ENCODE measurements around the gene MEGF6.

- TF ChIP-seq, protein P1, sequence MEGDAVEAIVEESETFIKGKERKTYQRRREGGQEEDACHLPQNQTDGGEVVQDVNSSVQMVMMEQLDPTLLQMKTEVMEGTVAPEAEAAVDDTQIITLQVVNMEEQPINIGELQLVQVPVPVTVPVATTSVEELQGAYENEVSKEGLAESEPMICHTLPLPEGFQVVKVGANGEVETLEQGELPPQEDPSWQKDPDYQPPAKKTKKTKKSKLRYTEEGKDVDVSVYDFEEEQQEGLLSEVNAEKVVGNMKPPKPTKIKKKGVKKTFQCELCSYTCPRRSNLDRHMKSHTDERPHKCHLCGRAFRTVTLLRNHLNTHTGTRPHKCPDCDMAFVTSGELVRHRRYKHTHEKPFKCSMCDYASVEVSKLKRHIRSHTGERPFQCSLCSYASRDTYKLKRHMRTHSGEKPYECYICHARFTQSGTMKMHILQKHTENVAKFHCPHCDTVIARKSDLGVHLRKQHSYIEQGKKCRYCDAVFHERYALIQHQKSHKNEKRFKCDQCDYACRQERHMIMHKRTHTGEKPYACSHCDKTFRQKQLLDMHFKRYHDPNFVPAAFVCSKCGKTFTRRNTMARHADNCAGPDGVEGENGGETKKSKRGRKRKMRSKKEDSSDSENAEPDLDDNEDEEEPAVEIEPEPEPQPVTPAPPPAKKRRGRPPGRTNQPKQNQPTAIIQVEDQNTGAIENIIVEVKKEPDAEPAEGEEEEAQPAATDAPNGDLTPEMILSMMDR (conservative IDR thresholded peaks at IDR 0.05), result no peak
- no peak for TF ChIP-seq ZFX (IDR thresholded peaks at IDR 0.05)
These were observed 50.3 kb downstream of the MEGF6 start for GRCh38 chr1:3560981-3561380.
